GM19324 (cell line): ENCODE data around the gene PDE4B.
A peak's percentile ranks its signal among the peaks of the same experiment; 100 is the strongest.

Source experiments
- ATAC-seq: cut with Tn5 transposase; IDR thresholded peaks from one replicate; pipeline ENCODE4 v1.9.1; 2021; ENCODE audit warnings: mild to moderate bottlenecking, moderate library complexity; ENCODE audit not compliant: unreplicated experiment, low FRiP score

Gene PDE4B

DNA sequence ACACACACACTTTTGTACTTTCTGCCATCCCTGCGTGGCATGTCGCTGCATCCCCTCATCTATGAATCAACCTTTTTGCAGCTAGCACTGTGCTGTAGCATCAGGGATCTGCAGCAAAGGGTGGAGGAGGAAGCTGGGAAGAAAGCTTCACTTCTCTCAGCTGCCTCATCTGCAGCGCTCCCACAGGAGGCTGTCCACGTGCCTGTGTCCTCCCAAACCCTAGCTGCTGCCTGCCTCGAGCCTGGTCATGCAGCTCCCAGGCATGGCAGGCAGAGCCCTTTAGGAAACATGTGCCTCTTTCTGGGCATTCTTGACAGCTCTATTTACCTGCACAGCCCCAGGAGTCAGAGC, 479.2 kb downstream of the PDE4B start:
- ATAC-seq = no peak

- no peak for ATAC-seq
Measured at GRCh38 chr1:66273656-66274055, 481.0 kb downstream of the PDE4B start.

GRCh38 chr1:66274634-66275033, 481.9 kb downstream of the PDE4B start:
- ATAC-seq = no peak

DNA sequence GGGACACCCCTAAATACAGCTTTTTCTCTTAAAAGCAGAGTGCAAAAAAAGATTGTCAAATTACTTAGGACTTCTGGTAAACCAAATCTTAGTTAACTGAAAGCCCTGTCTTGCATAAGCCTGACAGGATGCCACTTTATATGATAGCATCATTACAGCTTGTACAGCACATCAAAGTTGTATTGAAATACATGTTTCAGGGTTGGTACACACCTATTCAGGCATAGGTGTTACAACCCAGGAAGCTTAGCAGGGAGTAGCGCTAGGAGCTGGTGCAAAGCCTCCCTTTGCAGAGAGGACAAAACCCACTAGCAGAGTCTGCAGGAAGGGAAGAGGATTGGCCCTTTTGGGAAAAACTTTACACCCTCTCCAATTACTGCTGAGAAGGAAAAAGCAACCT, 482.4 kb downstream of the PDE4B start:
- no peak for ATAC-seq

DNA sequence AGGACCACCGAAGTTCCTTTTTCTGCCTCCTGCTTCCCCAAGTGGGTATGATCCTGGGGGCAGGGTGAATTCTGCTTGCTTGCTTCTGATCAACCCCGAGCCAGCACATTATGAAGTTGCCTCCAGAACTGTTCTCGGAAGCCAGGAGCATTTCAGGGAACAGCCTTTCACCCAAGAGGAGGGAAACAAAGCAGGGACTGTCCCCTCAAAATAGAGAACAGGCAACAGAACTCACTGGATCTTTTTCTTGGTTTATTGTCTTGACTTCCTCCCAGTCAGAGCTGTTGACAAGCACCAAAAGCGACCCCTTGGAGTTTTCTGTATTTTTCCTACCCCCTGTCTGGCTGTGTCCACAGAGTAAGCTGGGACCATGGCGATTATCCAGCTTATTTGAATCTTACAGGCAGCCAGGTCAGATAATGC, 482.9 kb downstream of the PDE4B start:
- no peak for ATAC-seq

DNA sequence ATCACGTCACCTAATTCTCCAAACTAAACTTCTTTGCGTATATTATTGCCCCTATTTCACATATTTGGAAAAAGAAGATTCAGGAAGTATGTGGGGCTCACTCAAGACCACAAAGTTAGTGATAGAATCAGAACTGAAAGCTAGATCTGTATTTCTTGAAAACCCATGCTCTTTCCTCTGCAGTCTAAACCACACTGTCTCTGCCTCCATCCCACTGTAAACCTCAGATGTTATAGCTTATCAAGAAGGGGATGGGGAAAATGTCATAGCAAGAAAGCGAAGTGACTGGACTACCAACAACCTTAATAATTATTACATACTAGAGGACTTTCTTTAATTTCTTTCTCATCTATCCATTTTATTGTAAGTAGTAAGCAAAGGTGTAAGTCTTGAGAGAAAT, 483.5 kb downstream of the PDE4B start:
- ATAC-seq = peak; percentile 70

DNA sequence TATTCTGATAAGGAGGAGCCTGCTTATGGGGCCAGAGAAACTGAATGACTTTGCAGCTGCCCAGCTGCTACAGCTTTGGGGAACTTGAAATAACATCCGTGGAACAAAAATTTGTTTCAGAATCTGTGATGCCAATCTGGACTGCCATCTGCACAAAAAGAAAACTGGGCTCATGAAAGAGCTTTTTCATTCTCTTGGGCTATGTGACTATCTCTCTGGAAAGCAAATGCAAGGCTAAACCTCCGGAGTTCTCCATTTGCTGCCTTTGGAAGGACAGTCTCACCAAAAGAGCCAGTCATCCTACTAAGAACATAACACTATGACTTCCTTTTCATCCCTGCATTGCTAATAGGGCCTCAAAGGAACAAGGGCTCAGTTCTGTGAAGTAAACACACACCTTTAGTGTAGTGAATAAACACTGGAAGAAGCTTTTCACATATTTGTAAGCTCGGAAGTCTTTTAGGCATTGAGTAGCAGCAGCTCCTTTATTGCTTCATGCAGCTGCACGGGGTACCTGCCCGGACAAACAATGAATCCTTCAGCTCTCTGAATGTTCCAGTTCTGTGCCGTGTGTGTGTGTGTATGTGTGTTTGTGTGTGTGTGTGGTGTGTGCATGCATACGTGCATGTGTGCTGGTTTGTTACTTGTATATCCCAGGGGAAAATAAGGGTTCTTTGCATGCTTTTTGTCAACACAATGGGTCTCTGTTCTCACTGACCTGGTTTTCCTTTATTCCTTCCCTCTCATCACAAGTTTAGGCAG, 485.7 kb downstream of the PDE4B start:
- ATAC-seq = peak; percentile 40

DNA sequence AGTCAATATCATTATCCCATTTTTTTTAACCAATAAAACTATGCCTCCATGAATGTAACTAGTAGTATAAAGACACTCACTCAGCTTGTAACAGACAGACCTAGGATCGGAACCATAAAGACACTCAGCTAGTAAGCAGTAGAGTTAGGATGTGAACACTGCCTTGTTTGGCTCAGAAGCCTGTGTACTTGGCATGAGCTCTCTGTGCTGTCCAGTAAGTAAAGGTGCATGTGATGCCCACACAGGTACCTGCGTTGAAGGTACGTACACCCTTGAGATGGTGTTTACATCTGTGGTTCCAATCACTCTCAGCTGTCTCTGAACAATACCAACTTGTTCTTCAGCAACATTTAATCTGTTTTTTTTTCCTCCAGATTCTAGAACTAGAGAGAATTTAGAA, 489.1 kb downstream of the PDE4B start:
- ATAC-seq = no peak

- peak; percentile 80 for ATAC-seq
Measured at GRCh38 chr1:66282343-66282852, 489.7 kb downstream of the PDE4B start.

- ATAC-seq = peak; percentile 8
Measured at GRCh38 chr1:66282891-66283621, 490.4 kb downstream of the PDE4B start.

DNA sequence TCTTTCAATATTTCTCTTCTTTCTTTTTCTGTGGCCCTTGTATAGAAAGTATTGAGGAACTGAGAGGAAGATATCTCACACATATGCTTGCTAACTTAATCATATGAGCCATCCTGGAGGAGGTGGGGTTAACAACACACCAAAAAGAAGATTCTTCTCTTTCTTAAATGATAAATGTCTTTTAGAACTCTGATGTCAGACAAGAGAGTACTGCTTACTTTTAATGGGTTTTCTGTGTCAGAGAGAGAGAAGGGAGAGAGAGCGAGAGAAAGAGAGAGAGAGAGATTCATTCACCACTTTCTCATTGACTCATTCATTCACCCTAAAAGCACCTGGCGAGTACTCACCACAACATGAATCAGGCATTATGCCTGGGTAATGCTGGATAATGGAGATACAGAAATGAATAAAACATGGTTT, 490.9 kb downstream of the PDE4B start:
- peak; percentile 35 for ATAC-seq

DNA sequence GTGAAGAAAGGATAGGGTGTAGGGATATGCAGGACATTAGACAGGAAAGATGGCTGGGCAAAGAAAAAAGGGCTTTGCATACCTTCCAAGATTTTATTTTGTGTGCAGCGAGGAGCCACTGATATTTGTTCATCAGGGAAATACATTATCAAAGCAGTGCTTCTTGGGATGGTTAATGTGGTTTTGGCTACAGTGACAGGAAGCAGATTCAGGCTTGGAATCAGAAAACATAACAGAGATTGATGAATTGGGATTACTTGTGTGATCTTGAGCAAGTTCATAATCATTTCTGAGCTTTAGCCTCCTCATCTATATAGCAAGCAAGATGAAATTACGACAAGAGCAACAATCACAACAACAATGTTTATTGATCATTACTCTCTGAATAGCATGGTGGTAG, 492.1 kb downstream of the PDE4B start:
- ATAC-seq = no peak

GRCh38 chr1:66285618-66286270, 493.0 kb downstream of the PDE4B start:
- no peak for ATAC-seq

DNA sequence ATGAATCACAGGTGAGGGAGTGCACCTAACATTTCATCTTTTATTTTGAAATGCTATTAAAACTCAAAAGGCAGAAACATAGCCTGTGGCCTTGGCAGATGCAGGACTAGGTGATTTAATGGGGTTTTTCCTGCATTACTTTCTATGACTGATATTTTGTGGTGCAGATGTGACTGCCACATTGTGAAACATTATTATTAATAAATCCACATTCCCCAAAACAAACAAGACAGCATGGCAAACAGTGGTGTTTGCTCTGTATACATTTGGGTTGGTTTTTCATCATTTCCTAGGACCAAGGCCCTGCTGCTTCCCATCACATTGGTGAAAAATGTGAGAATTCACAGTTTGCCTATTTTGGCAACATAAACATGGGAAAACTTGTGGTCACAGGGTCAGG, 493.6 kb downstream of the PDE4B start:
- ATAC-seq = no peak

GRCh38 chr1:66288048-66288447, 495.4 kb downstream of the PDE4B start:
- no peak for ATAC-seq

- no peak for ATAC-seq
Measured at GRCh38 chr1:66290761-66291530, 498.3 kb downstream of the PDE4B start.

DNA sequence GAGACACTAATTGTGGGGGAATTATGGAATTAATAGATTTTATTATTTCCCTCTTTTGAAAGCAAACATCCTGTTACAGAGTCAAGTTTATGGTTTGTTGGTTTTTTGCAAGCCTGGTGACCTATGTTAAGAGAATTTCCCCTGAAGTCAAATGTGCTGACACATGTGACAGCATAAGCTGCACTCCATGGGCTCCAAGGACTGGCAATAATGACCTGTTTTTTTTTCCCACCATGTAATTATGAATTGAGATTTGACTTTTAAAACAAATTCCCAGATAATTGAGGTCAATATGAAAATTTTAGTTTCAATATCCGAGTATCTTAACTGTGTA, 498.8 kb downstream of the PDE4B start:
- ATAC-seq = no peak

DNA sequence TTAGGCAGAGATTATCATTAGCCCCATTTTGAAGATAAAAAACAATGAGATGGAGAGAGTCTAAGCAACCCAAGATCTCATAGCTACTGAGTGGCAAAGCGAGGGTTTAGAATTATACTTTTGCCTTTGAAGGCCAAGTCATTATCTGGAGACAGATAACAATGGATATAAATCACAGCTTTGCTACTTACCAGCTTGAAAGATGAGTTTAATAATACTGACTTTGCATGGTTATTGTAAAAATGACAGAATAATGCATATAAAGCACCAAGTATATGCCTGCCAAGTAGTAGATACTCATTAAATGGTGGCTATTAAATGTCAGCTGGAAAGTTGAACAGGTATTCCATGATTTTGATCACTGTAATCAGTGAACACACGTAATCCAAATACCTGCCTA, 499.6 kb downstream of the PDE4B start:
- ATAC-seq = no peak

DNA sequence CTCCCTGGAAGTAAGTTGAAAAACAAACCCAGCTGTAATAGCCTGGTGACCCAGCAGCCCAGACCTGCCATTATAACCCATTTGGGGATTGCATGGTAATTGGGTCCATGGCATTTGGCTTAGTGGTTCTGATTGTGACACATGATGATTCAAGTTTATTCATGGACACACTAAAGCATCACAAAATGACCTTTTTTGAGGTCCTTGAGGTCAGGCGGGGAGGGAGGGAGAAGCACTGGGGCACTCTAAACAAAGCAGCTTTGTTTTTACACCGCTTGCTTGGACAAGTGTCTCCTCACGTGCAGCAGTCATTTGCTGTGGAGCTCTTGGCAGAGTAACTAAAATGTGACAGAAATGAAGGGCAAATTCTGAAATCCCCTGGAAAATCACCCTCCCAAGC, 500.2 kb downstream of the PDE4B start:
- no peak for ATAC-seq

GRCh38 chr1:66294707-66295370, 502.1 kb downstream of the PDE4B start:
- ATAC-seq = no peak
